DMS 273 treated with DMSO at 0.1 percent for 48 hours (cell line): Measurements from ENCODE around the gene TGDS.
"Not testable (repeated sequence)": the region's sequence is repeated elsewhere in the genome, so short reads cannot be mapped to it uniquely, and the experiment has no call there.

Experiments used
- DNase-seq: peaks from one replicate; lab custom pipeline; 2025; lab: John Stamatoyannopoulos, UW

TGDS gene

DNA sequence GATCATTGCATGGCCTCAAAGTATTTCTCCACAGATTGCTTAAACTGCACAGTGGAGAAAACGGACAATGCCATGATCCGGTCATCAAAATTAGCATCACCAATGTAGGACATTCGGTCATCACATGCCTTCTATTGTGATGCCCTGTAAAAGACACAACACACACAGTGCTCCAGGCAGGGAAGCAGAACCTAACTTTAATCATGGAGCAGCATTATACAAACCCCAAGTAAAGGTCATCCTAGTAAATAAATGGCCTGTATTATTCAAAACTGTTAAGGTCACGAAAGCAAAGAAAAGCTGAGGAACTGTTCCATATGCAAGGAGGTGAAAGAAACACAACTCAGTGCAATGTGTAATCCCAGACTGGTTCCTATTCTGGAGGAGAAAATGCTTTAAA, 42.2 kb downstream of the TGDS start:
- no peak for DNase-seq

DNA sequence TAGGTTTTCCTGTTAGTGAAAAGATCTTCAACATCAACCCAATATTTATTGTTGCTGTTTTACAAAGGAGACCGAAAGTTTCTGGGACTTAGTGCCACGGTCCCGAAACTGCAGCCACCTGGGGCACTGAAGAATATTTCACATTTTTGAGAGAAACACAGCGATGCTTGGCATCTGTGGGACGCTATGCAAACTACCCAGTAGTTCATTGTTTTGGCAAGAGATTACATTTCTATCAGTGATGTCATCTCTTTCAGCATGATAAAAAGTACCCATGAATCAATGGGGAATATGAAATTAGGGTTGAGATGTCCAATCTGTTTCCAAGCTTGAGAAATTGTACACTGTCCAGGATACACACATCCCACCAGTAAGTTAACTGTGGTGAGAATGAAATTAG, 43.9 kb downstream of the TGDS start:
- DNase-seq = no peak

DNA sequence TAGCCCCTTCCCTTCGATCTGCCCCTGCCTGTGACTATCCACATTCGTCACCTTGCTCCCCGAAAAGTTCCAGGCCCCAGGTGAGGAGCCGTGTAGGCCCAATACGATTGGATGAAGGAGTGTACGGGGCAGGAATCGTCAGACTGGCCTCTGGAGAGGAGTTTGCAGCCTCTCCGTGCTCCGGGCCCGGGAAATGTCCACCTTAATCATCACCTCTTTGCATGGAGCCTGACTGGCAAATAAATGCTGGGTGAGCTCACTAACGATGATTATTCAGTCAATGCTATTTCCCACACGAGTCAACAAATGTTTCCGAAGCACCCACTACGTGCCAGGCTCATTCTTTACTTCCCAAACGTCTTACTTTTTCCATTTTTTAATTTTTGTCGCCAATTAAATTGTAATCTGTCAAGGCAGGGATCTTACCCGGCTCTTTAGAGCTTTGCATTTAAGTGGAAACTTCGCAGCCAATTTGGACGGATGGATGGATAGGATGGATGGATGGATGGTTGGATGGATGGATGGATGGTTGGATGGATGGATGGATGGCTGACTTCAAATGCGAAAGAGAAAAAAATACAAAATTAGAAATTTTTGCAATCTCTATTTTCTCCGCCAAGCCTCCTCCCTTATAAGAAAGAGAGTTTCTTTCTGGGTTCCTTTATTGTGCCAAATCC, 45.8 kb downstream of the TGDS start:
- peak; percentile 33 for DNase-seq

DNA sequence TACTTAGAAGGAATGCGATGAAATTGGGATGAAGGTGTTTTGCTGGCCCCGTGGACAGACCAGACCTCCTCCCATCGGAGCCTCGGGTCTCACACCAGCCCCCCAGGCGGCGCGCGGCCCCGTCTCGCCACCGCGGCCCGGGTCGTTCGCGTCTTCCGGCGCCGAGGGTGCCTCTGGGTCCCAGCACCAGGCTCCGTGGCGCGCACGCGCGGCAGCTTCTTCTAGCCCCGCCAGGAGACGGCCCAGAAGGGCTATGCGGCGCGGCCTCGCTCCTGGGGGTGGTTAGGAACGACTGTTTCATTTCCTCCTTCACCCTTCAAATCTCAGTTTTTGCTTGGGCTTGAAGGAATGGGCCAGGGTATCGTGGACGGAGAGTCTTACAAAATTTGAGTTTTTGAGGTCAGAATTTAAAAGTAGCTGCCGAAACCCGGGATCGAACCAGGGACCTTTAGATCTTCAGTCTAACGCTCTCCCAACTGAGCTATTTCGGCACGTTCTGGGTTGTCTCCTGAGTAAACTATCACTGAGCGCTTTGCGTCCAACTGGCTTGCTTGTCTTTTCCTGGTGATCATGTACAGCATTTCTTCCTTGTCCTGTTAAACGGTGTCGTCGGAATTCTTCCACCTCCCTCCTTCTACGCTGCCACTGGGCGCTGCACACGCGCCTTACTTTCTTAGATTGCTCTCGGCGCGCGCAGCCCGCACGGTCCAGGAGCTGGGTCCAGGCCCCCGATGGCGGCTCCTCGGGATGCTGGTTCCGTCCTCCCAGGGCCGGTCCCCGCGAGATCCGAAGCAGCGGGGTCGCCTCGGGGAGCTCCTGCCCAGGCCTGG, 46.5 kb downstream of the TGDS start:
- DNase-seq = peak; percentile 90

DNA sequence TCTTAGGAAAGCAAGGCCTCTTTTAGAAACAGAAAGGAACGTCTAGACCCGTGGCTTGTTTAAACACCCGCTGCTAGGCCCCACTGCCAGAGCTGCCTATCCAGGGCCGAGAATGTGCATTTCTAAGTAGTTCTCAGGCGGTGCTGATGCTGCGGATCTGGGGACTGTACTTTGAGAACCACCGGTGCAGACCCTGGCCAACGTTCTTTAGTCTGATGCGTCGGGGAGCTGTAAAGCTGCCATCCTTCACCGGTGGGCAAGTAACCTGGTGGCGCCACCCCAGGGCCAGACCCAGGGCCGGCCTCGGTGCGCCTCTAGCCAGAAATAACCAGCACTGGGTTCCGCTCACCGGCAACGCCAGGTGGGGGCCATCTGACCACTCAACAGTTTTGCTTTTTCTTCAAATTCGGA, 47.1 kb downstream of the TGDS start:
- DNase-seq = no peak

DNA sequence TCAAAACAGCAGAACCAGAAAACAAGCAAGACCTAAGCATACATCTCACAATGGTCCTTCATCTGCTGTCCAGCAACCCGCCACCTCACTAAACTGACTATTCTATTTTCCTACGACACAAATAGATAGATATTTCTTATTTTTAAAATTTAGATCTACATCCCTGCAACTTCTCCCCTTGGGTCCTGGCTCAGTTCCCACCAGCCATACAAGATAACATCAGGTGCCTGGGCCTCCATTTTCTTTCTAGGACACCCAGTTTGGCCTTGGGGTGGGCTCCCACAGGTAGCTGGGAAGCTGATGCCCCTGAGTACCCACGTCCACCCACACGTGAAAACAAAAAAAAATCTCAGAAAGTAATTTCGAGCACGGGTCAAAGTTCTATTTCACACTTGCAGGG, 47.6 kb downstream of the TGDS start:
- no peak for DNase-seq

DNA sequence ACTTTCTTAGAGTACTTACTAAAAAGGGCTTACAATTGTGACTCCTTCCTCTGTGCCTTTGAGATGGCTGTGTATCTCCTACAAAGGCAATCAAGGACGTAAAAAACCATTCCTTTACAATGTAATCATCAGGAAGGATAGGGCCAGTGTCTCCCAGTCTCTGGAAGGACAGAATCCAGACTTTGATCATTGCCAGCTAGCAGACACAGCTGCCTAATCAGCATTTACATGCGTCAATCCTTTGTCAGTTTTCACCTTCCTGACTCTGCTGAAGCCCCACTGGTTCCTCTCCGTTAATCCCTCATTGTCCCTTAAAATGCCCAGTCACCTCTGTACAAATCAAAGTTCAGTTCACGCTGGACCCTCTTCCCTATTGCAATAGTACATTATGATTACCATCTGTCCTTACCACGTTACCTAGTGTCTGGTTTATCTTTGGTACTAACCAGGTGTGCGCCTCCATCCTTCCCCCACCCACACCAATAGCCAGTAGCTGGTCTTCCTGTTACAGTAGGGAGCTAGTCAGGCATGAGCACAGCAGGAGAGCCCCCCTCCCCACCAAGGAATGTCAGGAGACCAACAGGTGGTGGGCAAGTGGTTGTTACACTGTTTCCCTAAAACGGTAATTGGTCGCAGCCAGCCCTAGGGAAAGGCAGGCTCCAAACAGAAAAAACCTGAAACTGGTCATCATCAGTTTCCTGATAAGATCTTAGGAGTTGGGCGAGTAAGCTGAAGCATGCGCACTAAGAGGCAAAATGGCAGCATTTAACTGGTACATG, 49.7 kb downstream of the TGDS start:
- DNase-seq = no peak

DNA sequence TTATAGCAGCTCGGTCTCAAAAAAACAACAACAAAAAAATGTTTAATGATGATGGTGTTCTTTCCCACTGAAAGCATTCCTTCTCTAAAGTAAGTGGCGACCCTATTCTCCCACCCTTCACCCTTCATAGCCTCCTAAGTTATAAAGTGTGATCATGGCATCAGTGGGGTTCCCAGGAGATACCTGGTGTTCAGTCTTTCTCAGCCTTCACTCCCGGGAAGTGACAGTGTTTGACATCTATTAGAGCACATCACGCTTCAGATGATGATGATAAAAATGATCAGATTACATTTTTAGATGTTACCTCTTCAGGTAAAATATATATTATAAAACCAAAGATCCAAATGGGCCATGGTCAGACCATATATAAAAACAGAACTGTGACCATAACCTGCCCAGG, 51.0 kb downstream of the TGDS start:
- DNase-seq = no peak

DNA sequence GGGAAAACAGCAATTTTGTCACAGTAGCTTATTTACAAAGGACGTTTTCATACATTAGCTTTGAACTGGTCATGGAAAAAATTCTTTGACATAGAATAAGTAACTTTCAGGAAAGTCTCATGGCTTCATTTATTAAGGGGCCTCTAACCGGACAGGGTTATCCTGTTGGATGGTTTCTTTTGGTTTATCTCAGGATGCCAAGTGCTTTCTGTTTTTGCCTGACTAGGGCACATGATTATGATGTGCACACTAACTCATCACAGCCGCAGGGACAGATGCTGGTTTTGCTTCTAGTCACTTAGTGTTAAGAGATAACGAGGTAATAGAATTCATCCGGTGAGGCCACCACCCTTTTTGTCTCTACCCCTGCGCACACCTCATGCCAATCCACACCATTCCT, 53.0 kb downstream of the TGDS start:
- no peak for DNase-seq

DNA sequence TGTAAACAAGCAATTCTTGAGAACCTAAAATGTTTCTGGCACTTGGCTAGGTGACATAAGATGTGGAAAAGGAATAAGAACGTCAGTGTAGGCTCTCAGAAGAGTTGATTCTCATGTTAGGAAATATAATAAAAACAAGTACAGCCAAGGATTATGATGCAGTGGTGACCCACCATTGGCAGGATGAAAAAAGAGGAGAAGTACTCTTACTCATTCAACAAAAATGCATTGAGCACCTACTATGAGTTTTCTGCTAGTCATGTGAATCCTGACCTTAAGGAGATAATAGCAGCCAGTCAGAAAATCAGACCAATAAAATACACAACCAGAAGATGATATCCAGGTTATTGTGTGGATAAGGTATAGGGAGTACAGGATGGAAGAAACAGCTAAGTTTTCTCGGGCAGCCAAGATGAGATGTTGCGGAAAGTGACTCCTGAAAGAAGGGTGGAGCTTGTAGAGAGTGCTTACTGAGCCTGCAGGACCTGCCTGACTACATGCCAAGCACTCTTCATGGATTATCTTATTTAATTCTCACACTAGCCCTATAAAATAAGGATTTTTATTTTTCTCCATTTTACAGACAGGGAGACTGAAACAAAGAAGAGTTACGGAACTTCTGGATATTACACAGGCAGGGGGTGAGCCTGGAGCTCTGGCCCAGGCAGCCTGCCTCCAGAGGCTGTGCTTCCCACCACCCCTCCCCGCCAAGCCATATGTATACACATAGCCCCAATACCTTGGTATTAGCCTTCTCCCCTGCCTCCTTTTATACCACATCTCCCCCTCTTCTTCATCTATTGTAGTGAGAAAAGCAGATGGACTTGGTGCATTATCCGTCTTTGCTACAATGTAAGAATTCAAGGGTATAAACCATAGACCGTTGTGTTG, 58.0 kb downstream of the TGDS start:
- DNase-seq = no peak

DNA sequence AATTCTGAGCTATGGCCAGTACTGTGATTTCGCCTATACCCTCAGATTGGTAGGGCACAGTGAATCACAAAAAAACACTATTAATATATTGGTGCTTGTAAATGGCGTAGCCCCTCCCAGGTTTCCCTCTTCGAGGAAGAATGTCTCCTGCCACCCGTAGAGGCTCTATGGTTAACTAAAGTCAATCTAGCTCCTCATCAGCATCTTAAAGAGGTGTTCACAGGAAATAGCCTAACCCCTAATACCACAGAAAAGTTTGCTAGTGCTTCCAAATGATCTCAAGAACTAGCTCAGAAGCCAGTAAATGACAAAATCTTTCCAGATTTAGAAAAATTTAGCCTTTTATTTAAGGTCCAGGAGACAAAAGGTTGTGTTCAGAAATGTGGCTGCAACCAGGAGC, 60.2 kb downstream of the TGDS start:
- no peak for DNase-seq

DNA sequence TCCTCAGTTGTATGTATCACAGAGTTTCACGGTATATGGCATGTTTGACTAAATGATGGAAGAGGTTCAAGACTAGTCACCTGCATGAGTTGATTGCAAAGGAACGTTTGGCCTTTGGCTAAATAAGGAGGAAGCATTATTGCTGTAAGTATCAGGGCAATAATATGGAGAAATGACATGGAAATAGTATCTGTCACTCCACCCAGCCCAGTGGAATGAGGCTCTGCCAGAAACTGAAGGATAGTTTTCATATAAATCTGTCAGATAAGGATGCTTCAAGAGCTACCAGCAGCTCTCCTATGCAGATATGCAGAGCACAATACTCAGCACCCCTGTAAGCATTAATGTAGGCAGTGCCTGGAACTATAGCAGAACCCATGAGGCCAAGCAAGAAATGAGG, 60.7 kb downstream of the TGDS start:
- no peak for DNase-seq

DNA sequence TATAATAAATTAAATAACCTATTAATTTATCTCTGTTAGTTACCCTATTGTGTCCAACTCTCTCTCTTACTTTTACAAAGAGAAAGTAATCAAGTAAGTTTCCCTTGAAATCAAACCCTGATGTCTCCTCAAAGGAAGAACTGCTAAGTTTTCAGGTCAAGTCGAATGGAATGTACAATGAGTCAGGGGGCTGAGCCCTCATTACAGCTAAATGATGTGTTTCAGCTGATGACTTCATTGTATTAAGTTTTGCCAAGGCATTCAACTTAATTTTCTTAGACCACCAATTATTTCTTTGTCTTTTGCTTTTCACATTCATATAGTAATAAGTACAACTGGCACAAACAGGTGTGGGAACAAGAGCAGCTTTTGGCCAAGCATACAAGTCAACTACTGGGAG, 61.8 kb downstream of the TGDS start:
- DNase-seq = no peak

DNA sequence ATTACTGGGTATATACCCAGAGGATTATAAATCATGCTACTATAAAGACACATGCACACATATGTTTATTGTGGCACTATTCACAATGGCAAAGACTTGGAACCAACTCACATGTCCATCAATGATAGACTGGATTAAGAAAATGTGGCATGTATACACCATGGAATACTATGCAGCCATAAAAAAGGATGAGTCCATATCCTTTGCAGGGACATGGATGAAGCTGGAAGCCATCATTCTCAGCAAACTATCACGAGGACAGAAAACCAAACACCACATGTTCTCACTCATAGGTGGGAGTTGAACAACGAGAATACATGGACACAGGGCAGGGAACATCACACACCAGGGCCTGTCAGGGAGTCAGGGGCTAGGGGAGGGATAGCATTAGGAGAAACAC, 63.7 kb downstream of the TGDS start:
- not testable (repeated sequence) for DNase-seq

DNA sequence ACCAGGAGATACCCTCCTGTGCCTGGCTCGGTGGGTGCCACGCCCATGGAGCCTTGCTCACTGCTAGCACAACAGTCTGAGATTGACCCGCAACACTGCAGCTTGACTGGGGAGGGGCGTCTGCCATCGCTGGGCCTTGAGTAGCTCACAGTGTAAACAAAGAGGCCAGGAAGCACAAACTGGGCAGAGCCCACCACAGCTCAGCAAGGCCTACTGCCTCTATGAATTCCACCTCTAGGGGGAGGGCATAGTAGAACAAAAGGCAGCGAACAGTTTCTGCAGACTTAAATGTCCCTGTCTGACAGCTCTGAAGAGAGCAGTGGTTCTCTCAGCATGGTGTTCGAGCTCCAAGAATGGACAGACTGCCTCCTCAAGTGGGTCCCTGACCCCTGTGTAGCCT, 69.0 kb downstream of the TGDS start:
- DNase-seq = not testable (repeated sequence)

DNA sequence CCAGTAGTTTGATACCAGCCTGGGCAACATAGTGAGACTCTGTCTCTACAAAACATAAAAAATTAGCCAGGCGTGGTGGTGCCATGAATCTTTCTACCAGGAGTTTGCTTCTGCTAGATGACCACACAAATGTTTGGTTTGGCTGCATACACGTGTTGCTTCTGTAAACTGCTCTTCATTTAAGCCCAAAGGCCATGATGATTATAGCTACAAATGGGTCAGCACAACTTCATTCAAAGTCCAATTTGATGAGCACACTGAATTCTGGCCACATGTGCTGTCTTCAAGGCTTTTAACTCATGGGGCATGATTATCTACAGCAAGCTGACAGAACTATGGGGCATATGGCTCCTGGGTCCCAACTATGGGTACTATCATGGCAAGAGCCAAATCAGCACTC, 70.2 kb downstream of the TGDS start:
- DNase-seq = no peak

DNA sequence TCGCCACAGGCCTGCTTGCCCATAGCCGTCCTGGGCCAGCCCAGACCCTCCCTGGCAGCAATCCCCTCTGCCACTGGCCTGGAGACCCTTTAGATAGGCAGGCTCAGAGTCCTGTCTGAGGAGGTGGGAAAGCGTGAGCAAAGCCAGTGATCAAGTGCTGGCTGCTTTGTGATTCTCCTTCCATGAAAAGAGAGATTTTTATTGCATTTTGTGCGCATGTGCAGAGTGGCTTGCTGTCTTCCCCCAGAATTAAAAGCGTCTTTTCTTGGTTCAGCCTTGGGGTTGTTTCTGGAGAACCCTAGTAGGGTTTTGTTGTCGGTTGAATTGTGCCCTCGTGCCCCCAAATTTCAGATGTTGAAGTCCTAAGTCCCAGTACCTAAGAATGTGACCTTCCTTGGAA, 71.5 kb downstream of the TGDS start:
- DNase-seq = no peak
